DMS153 treated with DMSO at 0.1 percent for 48 hours (cell line): Measurements from ENCODE around the gene FBXO9.
A peak's percentile ranks its signal among the peaks of the same experiment; 100 is the strongest.

Experiments used
- DNase-seq: peaks from one replicate; lab custom pipeline; 2025; ENCODE audit not compliant: unreplicated experiment; lab: John Stamatoyannopoulos, UW

FBXO9 gene

DNA sequence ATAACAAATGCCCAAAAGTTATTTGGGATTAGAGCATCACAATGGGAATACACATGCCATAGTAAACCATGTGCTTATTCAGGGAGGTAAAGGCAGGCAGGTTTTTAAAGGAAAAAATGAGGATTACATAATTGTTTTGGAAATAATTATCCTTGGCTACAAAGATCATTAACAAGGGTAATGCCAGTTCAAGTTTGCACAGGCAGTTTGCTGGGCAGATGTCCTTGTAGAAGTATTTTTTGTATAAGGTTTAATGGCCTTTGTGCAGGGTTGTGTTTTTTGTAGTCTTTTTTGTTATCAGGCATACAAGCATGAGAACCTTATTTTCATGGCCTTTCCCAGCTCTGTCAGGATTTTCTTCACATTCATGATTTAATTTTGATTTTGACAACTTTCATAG, 24.7 kb downstream of the FBXO9 start:
- no peak for DNase-seq

DNA sequence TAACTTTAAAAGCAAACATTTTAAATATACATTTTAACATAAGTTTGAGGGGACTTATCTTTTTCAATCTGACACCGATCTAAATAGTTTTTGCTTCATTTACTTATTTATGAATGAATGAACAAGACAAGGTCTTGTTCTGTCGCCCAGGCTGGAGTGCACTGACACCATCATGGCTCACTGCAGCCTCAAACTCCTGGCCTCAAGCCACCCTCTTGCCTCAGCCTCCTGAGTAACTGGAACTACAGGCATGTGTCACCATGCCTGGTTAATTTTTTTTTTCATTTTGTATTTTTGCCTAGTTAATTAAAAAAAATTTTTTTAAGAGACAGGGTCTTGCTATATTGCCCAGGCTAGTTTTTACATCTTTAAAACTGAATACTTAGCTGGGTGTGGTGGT, 25.4 kb downstream of the FBXO9 start:
- DNase-seq, result no peak

DNA sequence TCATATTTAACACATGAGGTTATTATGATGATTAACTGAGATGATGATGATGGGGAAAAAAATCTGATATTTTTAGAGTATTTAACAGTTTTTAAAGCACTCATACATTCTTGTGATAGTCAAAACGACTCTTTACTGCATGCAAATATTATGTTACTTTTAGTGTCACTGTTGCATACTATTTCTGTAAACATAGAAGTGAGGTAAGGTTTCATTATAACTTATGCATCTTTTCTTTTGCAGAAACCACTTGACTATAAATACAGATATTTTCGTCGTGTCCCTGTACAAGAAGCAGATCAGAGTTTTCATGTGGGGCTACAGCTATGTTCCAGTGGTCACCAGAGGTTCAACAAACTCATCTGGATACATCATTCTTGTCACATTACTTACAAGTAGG, 30.1 kb downstream of the FBXO9 start:
- DNase-seq, result no peak

DNA sequence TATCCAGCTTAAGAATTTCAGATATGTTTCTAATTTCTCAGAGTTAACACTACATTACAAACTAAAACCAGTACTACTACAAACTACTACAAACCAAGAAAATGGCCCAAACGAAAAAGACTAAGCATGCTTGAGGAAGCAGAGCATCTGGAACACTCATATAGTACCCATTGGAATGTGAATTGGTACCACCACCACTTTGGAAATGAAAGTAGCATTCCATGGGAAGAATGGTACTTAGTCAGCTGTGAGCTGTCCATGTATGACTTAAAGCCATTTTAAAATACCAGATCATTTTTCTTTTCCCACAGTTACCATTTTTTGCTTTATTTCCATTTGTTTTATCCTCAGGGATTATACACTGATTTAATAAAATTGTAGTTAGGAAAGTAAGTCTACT, 30.5 kb downstream of the FBXO9 start:
- DNase-seq, result no peak

DNA sequence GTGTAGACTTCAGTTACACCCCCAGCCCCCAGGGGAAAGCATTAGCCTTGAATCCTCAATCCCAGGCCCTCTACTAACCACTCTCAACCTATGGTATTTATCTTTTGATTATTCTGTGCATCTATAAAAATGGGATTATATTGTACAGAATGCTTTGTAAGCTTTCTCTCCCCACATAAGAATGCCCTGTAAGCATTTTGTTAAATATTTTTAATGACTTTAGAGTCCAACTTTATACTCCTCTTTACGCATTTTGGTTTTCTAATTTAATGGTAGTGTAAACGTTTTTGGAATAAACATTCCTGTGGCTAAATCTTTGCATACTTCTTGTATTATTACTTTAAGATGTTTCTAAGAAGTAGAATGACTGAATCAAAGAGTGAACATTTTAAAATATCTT, 35.4 kb downstream of the FBXO9 start:
- no peak for DNase-seq

DNA sequence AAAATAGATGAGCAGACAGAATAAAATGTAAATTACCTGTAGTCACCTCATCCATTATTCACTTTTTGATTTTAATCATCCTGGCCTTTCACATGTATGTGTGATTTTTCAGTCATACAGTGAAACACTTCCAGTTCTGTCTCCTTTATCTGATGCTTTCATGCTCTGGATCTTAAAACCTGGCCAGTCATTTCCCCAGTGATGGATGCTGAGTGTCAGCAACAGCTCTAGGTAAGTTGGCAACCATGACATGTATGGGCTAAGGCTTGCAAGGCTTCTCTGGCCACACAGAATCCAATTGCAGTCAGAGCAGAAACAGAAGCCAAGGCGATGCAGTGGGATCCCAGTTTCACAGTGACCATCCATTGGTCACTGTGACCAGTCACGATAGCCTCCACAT, 35.8 kb downstream of the FBXO9 start:
- DNase-seq, result no peak

DNA sequence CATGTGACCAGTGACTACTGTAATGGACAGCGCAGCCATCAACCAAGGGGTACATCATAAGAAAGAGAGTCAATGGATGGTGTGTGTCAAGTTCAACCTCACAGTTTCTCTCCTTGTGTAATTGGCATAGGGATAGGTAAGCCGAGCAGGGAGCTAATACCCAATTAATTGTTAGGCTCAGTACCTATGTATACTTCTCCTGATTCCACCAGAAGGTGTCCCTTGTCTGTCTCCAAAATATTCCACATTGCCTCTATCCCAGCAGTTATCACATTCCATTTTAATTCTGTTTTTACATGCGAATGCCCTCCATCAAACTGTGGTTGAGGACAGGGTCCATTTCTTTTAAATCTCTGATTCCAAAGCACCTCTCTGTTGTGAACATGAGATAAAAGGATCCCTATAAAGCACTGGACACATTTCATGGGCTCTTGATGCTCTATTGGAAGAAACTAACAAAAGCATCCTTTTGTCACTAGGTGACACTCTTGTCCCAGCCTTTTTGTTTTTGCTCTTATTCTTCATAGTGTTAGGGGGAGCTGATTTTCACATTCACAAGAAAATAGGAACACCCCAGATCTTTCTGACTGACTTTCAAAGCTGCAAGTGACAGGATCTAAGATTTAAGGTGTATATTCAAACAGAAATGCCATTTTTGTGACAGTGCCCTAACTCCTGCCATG, 38.9 kb downstream of the FBXO9 start:
- DNase-seq, result peak; percentile 19

DNA sequence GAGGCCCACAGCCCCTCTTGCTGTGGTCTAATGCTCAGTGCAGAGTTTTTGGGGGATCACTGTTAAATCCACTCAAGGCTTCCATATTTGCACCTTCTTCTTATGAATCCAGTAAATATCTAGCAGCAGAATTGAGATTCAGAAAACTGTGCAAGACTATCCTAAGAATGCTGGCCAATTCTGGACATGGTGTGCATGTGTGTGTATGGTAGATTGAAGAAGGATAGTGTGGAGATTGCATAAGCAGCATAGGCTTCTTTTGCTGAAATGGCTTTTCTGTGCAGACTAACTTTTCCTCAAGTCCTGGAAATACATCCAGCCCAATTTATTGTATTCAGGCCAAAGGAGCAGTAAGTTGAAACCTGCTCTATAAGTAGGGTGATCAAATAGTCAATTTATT, 39.7 kb downstream of the FBXO9 start:
- DNase-seq, result no peak

DNA sequence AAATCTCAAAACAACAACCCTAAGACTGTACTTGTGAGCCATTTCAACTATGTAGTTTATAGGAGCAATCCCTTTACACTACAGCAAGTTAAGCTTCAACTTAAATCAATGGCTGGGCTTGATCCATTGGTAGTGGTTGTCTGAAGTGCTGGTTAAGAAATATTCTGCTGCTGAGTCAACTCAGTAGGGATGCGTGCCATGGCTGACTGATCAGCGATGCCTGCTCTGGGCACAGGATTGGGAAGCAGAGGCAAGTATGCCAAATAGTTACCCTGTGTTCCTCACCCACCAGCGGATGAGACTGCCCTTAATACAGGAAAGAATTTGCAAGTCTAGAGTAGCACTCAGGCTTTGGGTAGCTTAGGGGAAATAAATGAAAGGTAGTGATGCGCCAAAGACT, 41.9 kb downstream of the FBXO9 start:
- no peak for DNase-seq

DNA sequence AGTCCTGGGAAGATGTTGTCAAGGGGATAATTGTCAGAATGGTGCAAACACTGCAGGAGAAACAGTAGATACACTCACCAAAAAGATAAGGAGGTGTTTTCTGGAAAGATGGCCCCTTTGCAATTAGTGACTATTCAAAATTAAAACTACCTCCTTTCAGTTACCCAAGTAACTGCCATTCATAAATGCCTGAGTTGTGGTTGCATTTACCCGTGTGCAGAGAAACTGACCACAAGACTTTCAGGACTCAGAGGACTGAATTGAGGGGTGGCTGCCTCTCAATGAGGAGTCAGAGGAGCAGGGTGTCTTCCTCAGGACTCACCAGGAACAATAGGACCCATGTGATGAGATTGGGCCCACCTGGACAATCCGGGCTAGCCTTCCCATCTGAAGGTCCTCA, 44.4 kb downstream of the FBXO9 start:
- DNase-seq, result no peak

DNA sequence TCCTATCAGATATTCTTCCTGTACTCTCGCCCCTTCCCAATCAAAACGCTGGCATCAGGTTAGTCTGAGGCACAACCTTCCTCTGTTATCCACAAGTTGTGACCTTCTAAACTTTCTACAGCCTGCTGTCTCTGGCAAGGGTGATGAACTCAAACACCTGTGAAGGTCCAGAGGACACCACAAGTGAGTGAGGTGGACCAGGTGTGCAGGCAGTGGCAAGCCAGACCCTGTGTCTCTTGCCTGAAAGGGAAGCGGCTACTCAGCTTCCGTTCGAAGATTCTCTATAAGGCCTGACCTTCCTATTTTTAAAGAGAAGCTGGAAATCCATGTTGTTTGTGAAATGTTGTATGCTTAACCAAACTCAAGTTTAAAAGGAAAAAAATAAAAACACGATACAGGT, 46.7 kb downstream of the FBXO9 start:
- no peak for DNase-seq

DNA sequence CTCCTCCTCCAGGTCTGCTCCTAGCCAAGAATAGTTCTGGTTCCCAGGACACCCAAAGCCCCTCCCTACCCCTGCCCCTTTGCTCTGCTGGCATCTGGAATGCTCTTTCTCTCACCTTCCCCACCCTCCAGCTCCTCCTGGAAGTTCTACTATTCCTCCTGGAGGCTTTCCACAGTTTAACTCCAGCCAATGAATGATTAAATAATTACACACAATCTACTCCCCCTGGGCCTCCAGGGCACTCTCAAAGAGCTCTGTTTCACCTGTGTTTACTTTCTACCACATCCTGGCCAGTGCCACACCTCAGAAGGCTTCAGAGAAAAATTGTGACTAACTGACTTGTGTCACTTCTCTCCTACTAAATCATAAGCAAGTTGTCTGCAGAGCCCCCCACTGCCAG, 47.2 kb downstream of the FBXO9 start:
- DNase-seq, result peak; percentile 87

DNA sequence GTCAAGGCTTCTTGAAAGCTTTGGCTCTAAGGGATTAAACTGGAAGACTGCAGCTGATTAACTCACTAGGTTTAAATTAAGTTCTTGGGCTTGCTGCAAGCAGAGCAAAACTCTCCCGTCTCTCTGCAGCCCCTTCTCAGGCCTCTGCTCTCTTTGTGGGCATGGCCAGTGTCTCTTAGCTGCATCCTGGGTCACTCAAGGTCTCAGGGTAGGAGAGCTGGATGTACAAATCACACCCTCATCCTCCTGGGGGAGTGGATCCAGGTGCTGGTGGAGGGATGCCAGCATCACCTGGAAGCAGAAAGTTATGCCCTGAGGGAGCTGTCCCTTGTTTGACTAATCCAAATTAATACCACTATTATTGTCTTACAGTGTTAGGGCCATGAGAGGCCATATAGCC, 47.7 kb downstream of the FBXO9 start:
- DNase-seq, result no peak

DNA sequence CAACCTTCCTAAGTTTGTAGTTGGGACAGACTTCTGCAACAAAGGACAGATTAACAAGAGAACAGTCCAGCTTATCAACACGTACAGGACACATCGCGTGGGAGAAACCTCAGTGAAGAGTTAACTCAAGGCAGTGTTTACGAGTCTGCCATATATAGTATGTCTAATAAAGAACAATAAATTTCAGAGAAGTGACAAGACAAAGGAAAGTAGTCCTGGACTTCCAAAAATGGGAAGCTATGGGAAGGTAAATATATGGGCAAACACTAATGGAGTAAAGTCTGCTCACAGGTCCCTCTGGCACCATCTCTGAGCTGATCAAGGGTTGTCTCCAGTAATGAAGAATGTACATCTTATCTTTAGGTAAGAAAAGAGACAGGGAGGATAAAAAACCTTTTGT, 48.5 kb downstream of the FBXO9 start:
- no peak for DNase-seq

DNA sequence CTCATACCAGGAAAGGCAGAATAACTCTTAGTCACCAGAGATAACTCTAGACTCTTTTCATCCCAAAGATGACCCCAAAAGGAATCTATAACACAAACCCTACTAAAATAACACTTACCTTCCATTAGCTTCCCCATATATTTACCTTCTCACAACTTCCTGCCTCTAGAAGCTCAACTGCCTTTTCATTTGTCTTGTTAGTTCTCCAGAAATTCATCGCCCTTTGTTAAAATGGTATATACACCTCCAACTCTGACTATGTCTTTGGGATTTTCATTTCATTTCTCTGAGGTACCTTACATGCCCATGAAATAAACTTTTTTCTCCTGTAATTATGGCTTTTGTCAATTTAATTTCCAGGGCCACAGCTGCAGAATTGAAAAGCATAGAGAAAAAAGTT, 49.9 kb downstream of the FBXO9 start:
- DNase-seq, result no peak

DNA sequence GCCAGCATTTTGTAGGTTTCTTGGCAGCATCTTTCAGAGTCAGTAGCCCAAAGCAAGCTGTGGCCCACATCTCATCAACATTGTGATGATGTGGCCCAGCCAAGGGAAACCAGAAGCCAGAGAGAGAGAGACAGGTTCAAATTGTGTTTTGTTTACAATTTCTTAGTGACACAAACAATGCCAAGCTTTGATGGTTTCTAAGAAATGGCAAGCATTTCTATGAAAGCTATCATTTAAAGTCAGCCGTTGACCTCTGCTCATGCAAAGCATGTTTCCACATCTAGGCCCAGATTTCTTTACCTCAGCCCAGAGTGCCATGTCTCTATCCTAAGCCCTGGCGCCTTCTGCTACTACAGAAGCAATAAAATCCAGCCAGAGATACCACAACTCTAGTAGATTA, 50.5 kb downstream of the FBXO9 start:
- no peak for DNase-seq

DNA sequence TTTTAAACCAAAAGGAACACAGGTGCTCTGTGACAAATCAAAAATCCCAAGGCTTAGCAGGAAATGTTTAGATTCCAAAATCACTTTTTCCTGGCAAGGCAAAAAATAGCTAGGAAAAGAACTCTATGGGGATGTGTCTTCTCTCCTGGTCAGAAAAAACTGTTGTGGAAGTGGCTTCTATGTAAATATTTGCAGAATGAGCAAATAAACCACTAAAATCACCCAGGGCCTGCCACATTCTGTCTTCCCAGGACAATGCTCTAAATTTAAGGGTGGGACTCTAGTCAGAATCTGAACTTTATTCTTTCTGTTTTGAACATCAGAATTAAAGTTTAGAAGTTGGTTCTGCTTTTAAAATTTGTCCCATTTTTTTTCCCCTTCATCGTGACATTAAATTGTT, 54.1 kb downstream of the FBXO9 start:
- DNase-seq, result no peak

DNA sequence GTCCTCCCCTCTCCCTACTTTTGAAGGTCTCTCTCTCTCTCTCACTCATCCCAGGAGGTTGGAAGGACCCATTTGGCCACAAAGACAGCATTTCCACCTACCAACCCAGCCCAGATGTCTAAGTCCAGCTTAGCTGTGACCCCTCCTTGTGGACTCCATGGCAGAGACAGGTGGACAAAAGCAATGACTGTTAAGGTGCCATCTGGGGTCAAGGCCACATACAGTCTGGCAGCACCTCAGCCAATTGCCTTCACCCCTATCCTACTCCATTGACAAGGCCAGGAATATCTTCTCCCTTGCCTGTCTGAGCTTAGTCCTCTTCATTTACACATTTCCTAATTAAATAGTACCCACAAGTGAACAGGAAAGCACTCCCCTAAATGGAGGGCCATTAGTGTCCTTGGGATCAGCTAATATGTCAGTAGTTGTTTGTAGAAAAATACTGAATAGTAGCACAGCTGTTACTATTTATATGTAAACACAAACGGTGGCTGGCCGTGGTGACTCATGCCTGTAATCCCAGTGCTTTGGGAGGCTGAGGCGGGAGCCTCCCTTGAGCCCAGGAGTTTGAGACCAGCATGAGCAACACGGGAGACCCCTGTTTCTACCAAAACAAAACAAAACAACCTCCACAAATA, 54.7 kb downstream of the FBXO9 start:
- no peak for DNase-seq

DNA sequence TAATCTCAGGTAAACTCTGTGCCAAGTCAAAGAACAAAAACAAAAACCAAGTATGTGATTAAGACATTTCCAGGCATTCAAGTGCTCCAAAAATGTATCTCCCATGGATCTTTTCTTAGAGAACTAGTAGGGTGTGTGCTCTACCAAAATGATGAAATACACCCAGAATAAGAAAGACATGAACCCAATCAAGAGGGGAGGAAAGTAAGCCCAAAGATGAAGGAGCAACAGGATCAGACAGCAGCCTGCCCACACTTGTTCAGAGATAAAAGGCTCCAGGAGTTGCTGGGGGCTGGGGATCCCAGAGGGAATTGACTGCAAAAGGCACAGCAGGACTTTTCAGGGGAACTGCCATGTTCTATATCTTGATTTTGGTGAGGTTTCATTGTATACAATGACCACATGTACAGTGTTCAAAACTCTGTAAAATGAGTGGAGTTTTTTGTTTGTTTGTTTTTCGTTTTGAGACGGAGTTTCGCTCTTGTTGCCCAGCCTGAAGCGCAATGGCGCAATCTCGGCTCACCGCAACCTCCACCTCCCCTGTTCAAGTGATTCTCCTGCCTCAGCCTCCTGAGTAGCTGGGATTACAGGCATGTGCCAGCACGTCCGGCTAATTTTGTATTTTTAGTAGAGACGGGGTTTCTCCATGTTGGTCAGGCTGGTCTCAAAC, 59.1 kb downstream of the FBXO9 start:
- DNase-seq, result no peak

DNA sequence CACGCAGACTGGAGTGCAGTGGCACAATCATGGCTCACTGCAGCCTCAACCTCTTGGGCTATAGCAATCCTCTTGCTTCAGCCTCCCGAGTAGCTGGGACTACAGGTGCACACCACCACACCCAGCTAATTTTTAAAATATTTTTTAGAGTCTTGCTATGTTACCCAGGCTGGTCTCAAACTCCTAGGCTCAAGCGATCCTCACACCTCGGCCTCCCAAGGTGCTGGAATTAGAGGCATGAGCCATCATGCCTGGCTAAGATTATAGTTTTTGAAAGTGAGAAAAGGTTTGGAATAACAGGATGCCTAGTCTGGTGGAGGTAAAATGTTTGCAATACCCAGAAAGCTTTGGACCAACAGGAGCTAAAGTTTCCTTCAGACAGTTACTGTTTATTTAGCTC, 60.1 kb downstream of the FBXO9 start:
- DNase-seq, result no peak

DNA sequence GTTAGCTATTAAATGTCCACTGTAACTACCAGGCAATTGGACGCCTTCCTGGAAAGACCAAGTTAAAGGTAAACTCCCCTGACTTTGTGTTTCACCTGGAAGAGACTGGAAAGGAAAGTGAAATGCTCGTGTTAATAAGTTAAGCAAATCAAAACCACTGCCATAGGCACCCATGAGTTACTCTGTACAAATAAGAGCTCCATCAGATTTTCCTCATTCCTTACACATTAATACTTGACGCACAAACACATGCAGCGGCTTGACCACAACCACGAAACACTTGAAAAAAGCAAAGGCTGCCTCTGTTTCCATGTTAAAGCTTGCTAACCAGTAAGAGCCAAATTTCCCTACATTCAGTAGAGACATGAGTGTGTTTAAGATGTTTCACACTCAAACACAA, 63.6 kb downstream of the FBXO9 start:
- DNase-seq, result no peak

DNA sequence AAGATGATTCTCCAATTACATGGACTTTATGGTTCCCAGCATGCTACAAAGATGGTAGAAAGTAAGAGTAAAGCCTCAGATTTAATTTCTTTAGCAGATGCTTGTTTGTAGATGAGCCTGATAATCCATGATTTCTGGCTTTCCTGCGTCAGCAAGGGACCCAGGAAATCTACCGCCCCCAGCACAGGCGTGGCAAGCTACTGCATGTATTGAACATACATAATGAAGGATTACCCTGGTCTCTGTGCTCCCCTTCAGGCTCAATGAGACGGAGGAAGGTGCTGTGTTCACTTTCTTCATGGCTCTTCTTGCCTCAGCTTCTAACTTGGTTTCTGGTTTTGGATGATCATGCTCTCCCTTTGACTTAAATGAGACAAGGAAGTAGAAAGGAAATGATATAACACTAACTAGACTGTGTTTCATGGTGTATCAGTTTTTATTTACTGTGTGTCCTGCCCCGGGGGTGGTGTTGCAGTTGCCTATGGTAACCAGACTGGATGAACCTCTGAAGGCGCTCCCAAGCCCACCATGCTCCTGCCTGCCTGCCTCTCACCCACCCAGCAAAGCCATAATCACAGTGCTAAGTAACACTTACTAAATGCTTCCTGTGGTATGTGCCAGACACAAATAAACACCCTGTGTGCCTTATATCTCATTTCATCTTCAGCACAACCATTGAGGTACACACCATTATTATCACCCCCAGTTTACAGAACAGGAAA, 65.5 kb downstream of the FBXO9 start:
- no peak for DNase-seq
